Glomerular visceral epithelial cell (primary cell): ENCODE measurements around the gene SPEF2.
"Not testable (repeated sequence)": the region's sequence is repeated elsewhere in the genome, so short reads cannot be mapped to it uniquely, and the experiment has no call there.

ENCODE experiments used
- DNase-seq: peaks from one replicate; pipeline ENCODE4 v3.0.0-alpha.2; 2016; ENCODE audit errors: extremely low spot score

The SPEF2 gene

GRCh38 chr5:35659556-35659955, 41.9 kb downstream of the SPEF2 start:
- no peak for DNase-seq

GRCh38 chr5:35660451-35660850, 42.8 kb downstream of the SPEF2 start:
- no peak for DNase-seq

DNA sequence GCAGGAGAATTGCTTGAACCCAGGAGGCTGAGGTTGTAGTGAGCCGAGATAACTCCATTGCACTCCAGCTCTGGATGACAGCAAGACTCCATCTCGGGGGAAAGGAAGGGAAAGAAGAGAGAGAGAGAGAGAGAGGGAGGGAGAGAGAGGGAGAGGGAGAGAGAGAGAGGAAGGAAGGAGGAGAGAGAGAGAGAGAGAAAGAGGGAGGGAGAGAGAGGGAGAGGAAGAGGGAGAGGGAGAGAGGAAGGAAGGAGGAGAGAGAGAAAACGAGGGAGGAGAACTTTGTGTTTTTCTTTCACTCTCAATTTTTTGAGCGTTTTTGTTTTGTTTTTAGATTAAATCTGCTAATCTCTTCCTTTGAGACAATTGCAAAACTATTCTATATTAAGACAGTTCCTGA, 46.9 kb downstream of the SPEF2 start:
- no peak for DNase-seq

GRCh38 chr5:35665096-35665495, 47.4 kb downstream of the SPEF2 start:
- no peak for DNase-seq

- DNase-seq, result no peak
Observed at GRCh38 chr5:35668319-35668718, 50.7 kb downstream of the SPEF2 start.

GRCh38 chr5:35668794-35669193, 51.1 kb downstream of the SPEF2 start:
- DNase-seq, result no peak

GRCh38 chr5:35671541-35672295, 54.1 kb downstream of the SPEF2 start:
- no peak for DNase-seq

DNA sequence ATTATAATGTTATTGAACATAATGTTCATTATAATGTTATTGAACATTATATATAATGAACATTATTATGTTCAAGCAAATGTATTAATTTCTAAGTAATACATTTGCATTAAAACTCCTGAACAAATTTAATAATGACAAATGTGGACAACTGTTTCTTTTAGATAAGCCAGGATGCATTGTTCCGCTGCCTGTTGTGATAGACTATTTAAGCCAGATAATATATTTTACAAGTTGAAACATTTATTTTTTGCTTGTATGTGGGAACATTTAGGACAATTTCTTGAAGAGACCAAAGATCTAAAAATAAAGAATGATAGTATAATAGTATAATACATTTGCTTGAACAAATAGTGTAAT, 54.6 kb downstream of the SPEF2 start:
- not testable (repeated sequence) for DNase-seq

- DNase-seq, result no peak
Observed at GRCh38 chr5:35672995-35673394, 55.3 kb downstream of the SPEF2 start.

DNA sequence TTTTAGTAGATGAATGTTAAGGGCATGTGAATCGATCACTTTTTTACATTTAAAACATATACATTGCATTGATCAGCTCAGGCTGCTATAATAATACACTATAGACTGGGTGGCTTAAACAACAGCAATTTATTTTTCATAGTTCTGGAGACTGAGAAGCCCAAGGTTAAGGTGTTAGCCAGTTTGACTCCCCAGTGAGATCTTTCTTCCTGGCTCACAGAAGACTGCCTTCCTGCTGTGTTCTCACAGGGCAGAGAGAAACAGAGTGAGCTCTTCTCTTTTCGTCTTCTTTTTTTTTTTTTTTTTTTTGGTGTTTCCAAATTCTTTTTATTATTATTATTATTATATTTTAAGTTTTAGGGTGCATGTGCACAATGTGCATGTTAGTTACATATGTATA, 56.4 kb downstream of the SPEF2 start:
- DNase-seq, result no peak

GRCh38 chr5:35675392-35675791, 57.7 kb downstream of the SPEF2 start:
- no peak for DNase-seq

- no peak for DNase-seq
Observed at GRCh38 chr5:35677878-35678277, 60.2 kb downstream of the SPEF2 start.

DNA sequence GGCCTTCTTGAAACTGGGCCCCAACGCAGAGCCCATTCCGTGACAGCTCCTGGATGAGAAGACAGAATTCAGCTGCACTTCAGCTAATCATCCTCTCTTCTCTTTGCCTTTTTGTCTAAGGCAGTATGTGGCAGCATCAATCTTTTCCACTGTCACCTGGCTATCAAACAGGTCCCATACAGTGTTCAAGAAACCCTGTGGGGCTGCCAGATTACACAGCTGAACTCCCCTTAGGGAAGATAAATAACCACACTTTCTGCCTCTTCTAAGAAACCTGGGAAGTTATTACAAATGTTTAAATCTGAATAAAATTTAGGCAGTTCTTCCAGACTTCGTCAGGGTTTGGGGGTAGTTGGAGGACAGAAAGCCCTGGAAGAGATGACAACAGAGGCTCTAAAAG, 61.0 kb downstream of the SPEF2 start:
- no peak for DNase-seq

DNA sequence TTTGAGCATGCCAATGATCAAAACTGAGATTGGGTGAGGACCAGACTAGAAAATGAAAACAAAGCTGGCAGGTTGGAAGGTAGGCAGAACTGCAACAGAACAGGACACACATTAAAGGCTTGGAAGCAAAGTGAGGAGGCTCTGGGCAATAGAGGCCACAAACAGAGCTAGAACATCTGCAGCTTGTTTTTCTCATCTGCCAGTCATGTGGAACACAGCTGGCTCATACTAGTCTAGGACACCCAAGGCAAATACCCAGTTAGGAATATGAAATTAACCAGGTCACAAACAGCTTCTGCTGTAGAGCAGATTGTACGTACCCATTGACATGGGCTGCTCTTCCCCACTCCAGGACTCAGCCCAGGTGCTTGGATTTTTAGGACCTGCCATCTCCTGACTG, 61.7 kb downstream of the SPEF2 start:
- no peak for DNase-seq

DNA sequence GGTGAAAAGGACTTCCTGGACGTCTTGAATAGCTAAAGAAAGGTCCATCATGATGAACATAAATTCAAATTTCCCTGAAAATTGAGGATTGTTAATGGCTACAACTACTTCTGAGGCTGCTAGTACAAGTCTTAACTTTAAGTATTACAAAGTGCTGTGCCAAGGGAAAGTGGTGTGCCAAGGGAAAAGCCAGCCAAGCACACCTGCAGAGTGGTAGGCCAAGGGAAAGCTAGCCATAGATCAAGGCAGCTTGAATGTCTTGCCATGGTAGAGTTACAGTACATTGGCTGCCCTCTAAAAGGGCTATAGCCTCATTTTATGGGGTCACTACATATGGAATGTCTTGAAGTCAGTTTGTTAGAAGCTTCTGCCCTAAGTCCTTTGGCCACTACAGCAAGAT, 64.2 kb downstream of the SPEF2 start:
- no peak for DNase-seq

GRCh38 chr5:35683466-35683865, 65.8 kb downstream of the SPEF2 start:
- DNase-seq, result no peak

DNA sequence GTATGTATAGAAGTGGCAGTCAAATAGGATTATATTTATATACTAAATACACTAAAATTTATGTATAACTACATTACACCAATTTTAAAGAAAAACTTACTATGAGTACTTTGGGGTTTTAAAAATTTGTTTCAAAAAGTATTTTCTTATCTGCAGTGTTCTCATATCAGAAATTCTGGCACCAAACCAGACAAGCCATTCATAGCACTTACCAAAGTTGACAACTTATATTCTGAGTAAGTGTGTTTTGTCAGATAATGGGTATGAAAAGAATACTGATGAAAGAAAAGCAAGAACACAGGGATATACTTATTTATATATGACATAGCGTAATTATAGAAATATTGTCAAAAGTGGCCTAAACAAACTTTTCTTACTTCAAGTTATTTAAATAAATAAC, 67.5 kb downstream of the SPEF2 start:
- DNase-seq, result no peak

DNA sequence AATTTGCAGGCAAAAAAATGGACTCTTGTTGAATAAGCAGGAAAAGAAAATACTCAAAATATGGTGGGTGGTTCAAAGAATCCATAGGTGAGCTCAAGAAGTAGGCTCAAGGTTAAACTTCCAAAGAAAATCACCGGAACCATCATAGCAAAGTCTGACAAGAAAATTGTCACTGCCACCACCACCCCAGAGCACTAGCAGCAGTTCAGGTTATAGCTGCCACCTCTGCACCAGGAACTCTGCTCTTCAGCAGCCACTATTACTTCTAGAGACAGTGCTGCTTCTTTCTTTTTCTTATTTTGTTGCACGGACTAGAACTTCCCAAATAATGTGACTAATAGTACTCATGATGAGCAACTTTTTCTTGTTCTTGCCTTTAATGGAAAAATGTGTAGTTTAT, 70.3 kb downstream of the SPEF2 start:
- DNase-seq, result no peak

- no peak for DNase-seq
Observed at GRCh38 chr5:35694481-35694880, 76.8 kb downstream of the SPEF2 start.

- no peak for DNase-seq
Observed at GRCh38 chr5:35698047-35698808, 80.6 kb downstream of the SPEF2 start.

GRCh38 chr5:35707659-35708058, 90.0 kb downstream of the SPEF2 start:
- DNase-seq, result no peak

GRCh38 chr5:35709688-35710087, 92.0 kb downstream of the SPEF2 start:
- DNase-seq, result no peak

DNA sequence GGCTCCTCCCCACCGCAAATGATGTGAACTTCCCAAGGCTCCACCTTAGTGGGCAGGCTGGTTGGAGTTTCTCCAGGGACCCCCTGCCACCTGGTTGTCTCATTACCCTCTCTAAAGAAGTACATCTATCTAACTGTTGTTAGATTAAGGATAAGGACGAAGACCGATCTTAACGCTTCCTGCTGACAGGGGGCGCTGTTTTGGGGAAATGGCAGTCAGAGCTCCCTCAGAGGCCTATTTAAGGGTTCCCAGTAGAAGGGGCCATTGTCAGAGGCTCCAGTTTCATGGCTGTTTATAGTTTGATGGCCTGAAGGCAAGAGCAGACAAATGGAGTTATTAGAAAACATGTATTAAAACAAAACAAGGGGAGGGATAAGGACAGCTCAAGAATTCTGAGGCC, 100.1 kb downstream of the SPEF2 start:
- DNase-seq, result no peak

- no peak for DNase-seq
Observed at GRCh38 chr5:35735718-35736117, 118.1 kb downstream of the SPEF2 start.
